ENCODE results near the gene ABI1.

GRCh38 chr10:26697922-26698608 is 162.7 kb downstream of the ABI1 start:
- TF ChIP-seq CTCF (IDR thresholded peaks at IDR 0.05; ENCODE audit: insufficient read depth, low read length) (no peak), REST (IDR thresholded peaks at IDR 0.05; ENCODE audit: insufficient replicate concordance, low read depth) (no peak), POLR2AphosphoS5 (IDR thresholded peaks at IDR 0.05; ENCODE audit: low read depth) (no peak)

Measured in HL-60 (cell line).